H1 (cell line): ENCODE measurements around the gene TMEM255B. TPM values are rescaled to one million over a fixed set of nuclear protein-coding genes. Genes with fewer than 3 reads are reported as not detected.

Experiments used
- CTCF ChIA-PET: fragments of 300-600 bp; sonication (Branson Sonifier 250); formaldehyde crosslinking; loops from one replicate; lab custom pipeline; 2021; ENCODE audit not compliant: partially characterized antibody; lab: Charles Lee
- POLR2A ChIA-PET: fragments of 300-600 bp; sonication (Branson Sonifier 250); formaldehyde crosslinking; loops from one replicate; lab custom pipeline; 2021; ENCODE audit warnings: inconsistent platforms; ENCODE audit not compliant: partially characterized antibody; lab: Charles Lee
- DNase-seq, 2 experiments: peaks; one replicate each; pipeline versions ENCODE4 v3.0.0 to v3.0.0-alpha.2; 2010 to 2022; ENCODE audit warnings: low spot score in 2 of 2, low read depth in 1 of 2, mixed read lengths in 1 of 2
- FAIRE-seq: peaks from 2 replicates; lab custom pipeline; 2011; peaks lifted over from hg19 to GRCh38; lab: Jason Lieb, UNC
- H2AFZ ChIP-seq: 2 replicates; pipeline ENCODE4 v1.8.1; 2012; ENCODE audit warnings: low read length, inconsistent platforms
- H2AK5ac ChIP-seq: 2 replicates; pipeline ENCODE4 v1.6.1; 2013; ENCODE audit warnings: low read depth, low read length
- H2BK120ac ChIP-seq: replicated peaks from 2 replicates; pipeline ENCODE3; 2013; ENCODE audit warnings: low read depth, low read length, inconsistent platforms
- H2BK12ac ChIP-seq: 2 replicates; pipeline ENCODE4 v1.6.1; 2013; ENCODE audit warnings: low read depth, low read length
- H2BK15ac ChIP-seq: 2 replicates; pipeline ENCODE4 v1.6.1; 2013; ENCODE audit warnings: low read length
- H2BK20ac ChIP-seq: 2 replicates; pipeline ENCODE4 v1.6.1; 2013; ENCODE audit warnings: low read length
- H2BK5ac ChIP-seq: 2 replicates; pipeline ENCODE4 v1.6.1; 2013; ENCODE audit warnings: low read depth, low read length
- H3K14ac ChIP-seq: 2 replicates; pipeline ENCODE4 v1.6.1; 2013; ENCODE audit warnings: inconsistent platforms; ENCODE audit not compliant: insufficient read length
- H3K18ac ChIP-seq: 2 replicates; pipeline ENCODE4 v1.6.1; 2013; ENCODE audit warnings: low read length; ENCODE audit errors: extremely low read depth
- H3K23ac ChIP-seq: 2 replicates; pipeline ENCODE4 v1.6.1; 2013; ENCODE audit warnings: inconsistent platforms; ENCODE audit not compliant: insufficient read length
- H3K23me2 ChIP-seq: 2 replicates; pipeline ENCODE4 v1.6.1; 2013; ENCODE audit warnings: low read depth, low read length
- H3K27ac ChIP-seq: 2 replicates; pipeline ENCODE4 v1.6.1; 2011; ENCODE audit warnings: low read depth, low read length, inconsistent platforms
- H3K27me3 ChIP-seq, 4 experiments: replicated peaks in 1 of 4; 1 replicate in 1 of 4; 2 replicates in 3 of 4; pipeline versions ENCODE4 v1.6.1 to v1.8.1; 2011 to 2013; ENCODE audit warnings: low read length in 3 of 4, mild to moderate bottlenecking in 3 of 4, inconsistent platforms in 2 of 4, mixed read lengths in 2 of 4, moderate library complexity in 1 of 4; ENCODE audit not compliant: control insufficient read depth in 3 of 4, insufficient read depth in 3 of 4; ENCODE audit errors: extremely low read depth in 1 of 4
- H3K36me3 ChIP-seq, 4 experiments: 2 replicates each; pipeline versions ENCODE4 v1.6.1 to v1.8.1; 2011 to 2013; ENCODE audit warnings: mild to moderate bottlenecking in 4 of 4, low read length in 3 of 4, moderate library complexity in 2 of 4, control low read depth in 1 of 4, inconsistent platforms in 1 of 4; ENCODE audit not compliant: insufficient read depth in 4 of 4, control insufficient read depth in 2 of 4
- H3K4ac ChIP-seq: replicated peaks from 2 replicates; pipeline ENCODE3; 2013; ENCODE audit warnings: low read length, low read depth, mixed read lengths, inconsistent platforms; ENCODE audit not compliant: insufficient read length
- H3K4me1 ChIP-seq, 4 experiments: replicated peaks in 1 of 4; 1 replicate in 1 of 4; 2 replicates in 3 of 4; pipeline versions ENCODE4 v1.6.1 to v1.8.1; 2011 to 2013; ENCODE audit warnings: low read length in 3 of 4, inconsistent platforms in 2 of 4, mixed read lengths in 1 of 4; ENCODE audit not compliant: insufficient read depth in 4 of 4, control insufficient read depth in 3 of 4
- H3K4me2 ChIP-seq, 2 experiments: 2 replicates each; pipeline versions ENCODE4 v1.6.1 to v1.8.1; 2011 to 2013; ENCODE audit warnings: low read depth in 2 of 2, low read length in 2 of 2, control low read depth in 1 of 2, inconsistent platforms in 1 of 2, mild to moderate bottlenecking in 1 of 2; ENCODE audit not compliant: insufficient read depth in 1 of 2
- H3K4me3 ChIP-seq, 4 experiments: fragments of 200-600, 300-600 bp in 1 of 4; sonication (generic), shearing (Covaris generic), sonication (Bioruptor Twin) in 1 of 4; 2 replicates each; pipeline versions ENCODE4 v1.5.1 to v1.8.1; 2011 to 2016; ENCODE audit warnings: low read length in 4 of 4, low read depth in 3 of 4, control low read depth in 2 of 4, inconsistent platforms in 2 of 4, mild to moderate bottlenecking in 2 of 4, mixed read lengths in 1 of 4, moderate library complexity in 1 of 4; ENCODE audit not compliant: insufficient read depth in 2 of 4; ENCODE audit errors: extremely low read depth in 1 of 4
- H3K56ac ChIP-seq: replicated peaks from 2 replicates; pipeline ENCODE3; 2013; ENCODE audit warnings: low read depth, mild to moderate bottlenecking, mixed read lengths, low read length, inconsistent platforms; ENCODE audit not compliant: insufficient read length
- H3K79me1 ChIP-seq: 2 replicates; pipeline ENCODE4 v1.6.1; 2013; ENCODE audit warnings: low read depth, low read length, control low read depth
- H3K79me2 ChIP-seq, 2 experiments: 2 replicates each; pipeline versions ENCODE4 v1.6.1 to v1.8.1; 2012 to 2013; ENCODE audit warnings: low read length in 2 of 2, mild to moderate bottlenecking in 2 of 2, inconsistent platforms in 1 of 2; ENCODE audit not compliant: insufficient read depth in 2 of 2, control insufficient read depth in 1 of 2
- H3K9ac ChIP-seq, 4 experiments: replicated peaks in 1 of 4; 1 replicate in 1 of 4; 2 replicates in 3 of 4; pipeline versions ENCODE4 v1.6.1 to v1.8.1; 2011 to 2013; ENCODE audit warnings: low read depth in 3 of 4, low read length in 3 of 4, control low read depth in 2 of 4, mild to moderate bottlenecking in 2 of 4, moderate library complexity in 2 of 4, inconsistent platforms in 1 of 4; ENCODE audit errors: extremely low read depth in 1 of 4
- H3K9me3 ChIP-seq, 2 experiments: 2 replicates each; pipeline versions ENCODE4 v1.6.1 to v1.8.1; 2012 to 2013; ENCODE audit warnings: mild to moderate bottlenecking in 2 of 2, moderate library complexity in 2 of 2, control low read depth in 1 of 2, inconsistent platforms in 1 of 2, low read depth in 1 of 2, low read length in 1 of 2, mixed read lengths in 1 of 2; ENCODE audit not compliant: insufficient read depth in 2 of 2
- H4K20me1 ChIP-seq, 2 experiments: replicated peaks in 1 of 2; 2 replicates each; pipeline versions ENCODE3 to v1.8.1; 2011 to 2013; ENCODE audit warnings: inconsistent platforms in 2 of 2, low read length in 2 of 2, mild to moderate bottlenecking in 1 of 2; ENCODE audit not compliant: insufficient read depth in 2 of 2, control insufficient read depth in 1 of 2
- H4K5ac ChIP-seq: 2 replicates; pipeline ENCODE4 v1.6.1; 2013; ENCODE audit warnings: low read length, low read depth, mixed read lengths, inconsistent platforms; ENCODE audit not compliant: insufficient read length
- H4K8ac ChIP-seq: 2 replicates; pipeline ENCODE4 v1.8.0; 2013; ENCODE audit warnings: mild to moderate bottlenecking, moderate library complexity, low read length, inconsistent platforms; ENCODE audit not compliant: insufficient read depth; ENCODE audit errors: extremely low read depth
- H4K91ac ChIP-seq: replicated peaks from 2 replicates; pipeline ENCODE3; 2013; ENCODE audit warnings: low read length, mixed read lengths, inconsistent platforms; ENCODE audit not compliant: insufficient read length
- CBX8 ChIP-seq: fragments of 300-800, 300-1000 bp; sonication (generic); IDR thresholded peaks from 2 replicates; pipeline ENCODE4 v1.7.1; 2016; ENCODE audit warnings: low read depth, low read length, borderline replicate concordance
- CHD2 ChIP-seq: IDR thresholded peaks from 2 replicates; pipeline ENCODE4 v1.6.1; 2012; ENCODE audit warnings: low read length, improper control_type of control experiment
- KDM5A ChIP-seq: fragments of 200-600 bp; IDR thresholded peaks from 2 replicates; pipeline ENCODE4 v1.7.1; 2012; ENCODE audit warnings: mild to moderate bottlenecking, low read length, inconsistent platforms, mixed read lengths
- RFX5 ChIP-seq: IDR thresholded peaks from 2 replicates; pipeline ENCODE4 v1.6.1; 2011; ENCODE audit warnings: low read depth, low read length, improper control_type of control experiment, borderline replicate concordance
- RNF2 ChIP-seq: fragments of 200-900, 300-1000 bp; sonication (generic); IDR thresholded peaks from 2 replicates; pipeline ENCODE4 v1.7.1; 2016; ENCODE audit warnings: borderline replicate concordance, low read depth, mild to moderate bottlenecking, antibody characterized with exemption, low read length; ENCODE audit not compliant: poor library complexity, severe bottlenecking; ENCODE audit errors: missing control alignments
- SAP30 ChIP-seq: fragments of 300-600 bp; sonication (generic); IDR thresholded peaks from 2 replicates; pipeline ENCODE4 v1.7.1; 2012; ENCODE audit warnings: low read length, moderate library complexity, mild to moderate bottlenecking, inconsistent platforms; ENCODE audit not compliant: insufficient read depth, insufficient replicate concordance
- SUZ12 ChIP-seq: fragments of 200-600 bp; sonication (generic); IDR thresholded peaks from 2 replicates; pipeline ENCODE4 v1.6.1; 2012; ENCODE audit warnings: mild to moderate bottlenecking, inconsistent platforms, low read length, moderate library complexity, mixed read lengths
- TBP ChIP-seq: IDR thresholded peaks from 2 replicates; pipeline ENCODE4 v1.6.1; 2011; ENCODE audit warnings: low read depth, low read length, improper control_type of control experiment
- YY1 ChIP-seq: IDR thresholded peaks from 2 replicates; pipeline ENCODE4 v1.6.1; 2011; ENCODE audit warnings: low read depth, mild to moderate bottlenecking, low read length
- WGBS, 2 experiments: shearing (Covaris generic) in 1 of 2; methylation state at CpG; one replicate each; pipeline versions ENCODE4 v1.1.6 to v1.1.7; 2013 to 2015; ENCODE audit warnings: low lambda C conversion rate in 2 of 2, mixed read lengths in 2 of 2, inconsistent platforms in 1 of 2, low coverage in 1 of 2, missing lambda C conversion rate in 1 of 2; ENCODE audit not compliant: insufficient replicate concordance in 2 of 2, insufficient coverage in 1 of 2, insufficient read length in 1 of 2; ENCODE audit errors: extremely low coverage in 1 of 2, missing lambda C conversion rate in 1 of 2; 5-methylcytosine and 5-hydroxymethylcytosine counted together
- polyA plus RNA-seq, 7 experiments: library from polyadenylated mRNA; depleted of rRNA in 3 of 7; stranded (reverse) in 5 of 7; unstranded in 2 of 7; fragments of >200 nt in 5 of 7; fragments of 200-250 nt in 2 of 7; gene quantifications; 1 replicate in 5 of 7; 2 replicates in 1 of 7; 4 replicates in 1 of 7; pipeline versions ENCODE4 v1.2.1 to v1.2.3, GENCODE V29; 2011 to 2013; ENCODE audit warnings: missing spikeins in 2 of 7, mixed read lengths in 2 of 7
- total RNA-seq: library from RNA; stranded (reverse); fragmentation: NEBNext Ultra II Directional; extraction: Animal tissue kit (Norgen Biotek cat#: 25700); gene quantifications from 2 replicates; pipeline ENCODE4 v1.2.1, GENCODE V29; 2021

Gene TMEM255B
- total and polyA plus RNA-seq, 2 of the 8 experiments (the other 6 are each of a cell fraction or from before 2014, with no cell fraction given): 3.4 to 4.4 TPM

GRCh38 chr13:113731192-113732175 lies 27.5 kb upstream of the TMEM255B start:
- H3K23me2 ChIP-seq: no peaks in the 10 kb centered on the region; the same call in 1 of the 2 replicates
- H3K4me3 ChIP-seq: no peak overlapping the region
- no peak overlapping the region for H2BK5ac ChIP-seq
- peaks cover 0 to 5% of the 10 kb centered on the region in 2 experiments for H4K20me1 ChIP-seq
- H2BK12ac ChIP-seq: no peak overlapping the region
- H4K8ac ChIP-seq: peak overlapping the region; percentile 57; the same call in 1 of the 2 replicates
- ChIA-PET CTCF (interaction anchor here (0.8 to 2.2 kb wide), 8 partner anchors 10 to 222 kb away, joined by 3 to 13 read pairs (median 4); no protein-coding TSS in a partner anchor), POLR2A (no interaction called here)
- no peak for FAIRE-seq
- H3K4me2 ChIP-seq: no peak overlapping the region
- H2BK120ac ChIP-seq: no peak overlapping the region
- H3K14ac ChIP-seq: no peak overlapping the region
- no peaks in the 10 kb centered on the region for H3K79me2 ChIP-seq
- no peak overlapping the region for H2BK15ac ChIP-seq
- no peak overlapping the region for H3K56ac ChIP-seq
- no peak overlapping the region for H2AK5ac ChIP-seq
- H3K4me1 ChIP-seq: peaks cover 0 to 2% (median 0%) of the 10 kb centered on the region in 4 experiments; a peak in 1 of 7 replicates
- H3K36me3 ChIP-seq: no peaks in the 10 kb centered on the region
- peak overlapping the region; percentile 40 for H4K91ac ChIP-seq
- H3K9me3 ChIP-seq: peaks cover 12 to 35% of the 10 kb centered on the region in 2 experiments; a peak in 3 of 4 replicates
- no peak overlapping the region for H3K27ac ChIP-seq
- H2BK20ac ChIP-seq: no peak overlapping the region
- H3K4ac ChIP-seq: no peak overlapping the region
- no peak for DNase-seq
- TF ChIP-seq TBP (no peak), CBX8 (no peak), SUZ12 (no peak), YY1 (no peak), RFX5 (no peak), KDM5A (no peak), SAP30 (no peak), CHD2 (no peak), RNF2 (no peak)
- H3K79me1 ChIP-seq: no peaks in the 10 kb centered on the region
- H3K9ac ChIP-seq: no peak overlapping the region
- H4K5ac ChIP-seq: no peak overlapping the region
- H3K27me3 ChIP-seq: peaks cover 0 to 5% (median under 1%) of the 10 kb centered on the region in 4 experiments; a peak in 3 of 7 replicates
- no peak overlapping the region for H3K23ac ChIP-seq
- WGBS, 2 experiments: 88% methylated on average over 31 of the region's 32 CpGs; no CpG with 5 or more reads in 1 of the 2 experiments
- no peak overlapping the region for H2AFZ ChIP-seq
- H3K18ac ChIP-seq: no peak overlapping the region
